VCaP (cell line): Measurements from ENCODE around the gene HSPG2.

Source experiments
- H3K27ac ChIP-seq: fragments of 450-650 bp; 2 replicates; pipeline ENCODE4 v1.5.1; 2017
- TF ChIP-seq, protein P1 (sequence below): fragments of 450-650 bp; conservative IDR thresholded peaks from 2 replicates; pipeline ENCODE4 v1.5.1; 2017; ENCODE audit warnings: mild to moderate bottlenecking, moderate library complexity

Gene HSPG2

DNA sequence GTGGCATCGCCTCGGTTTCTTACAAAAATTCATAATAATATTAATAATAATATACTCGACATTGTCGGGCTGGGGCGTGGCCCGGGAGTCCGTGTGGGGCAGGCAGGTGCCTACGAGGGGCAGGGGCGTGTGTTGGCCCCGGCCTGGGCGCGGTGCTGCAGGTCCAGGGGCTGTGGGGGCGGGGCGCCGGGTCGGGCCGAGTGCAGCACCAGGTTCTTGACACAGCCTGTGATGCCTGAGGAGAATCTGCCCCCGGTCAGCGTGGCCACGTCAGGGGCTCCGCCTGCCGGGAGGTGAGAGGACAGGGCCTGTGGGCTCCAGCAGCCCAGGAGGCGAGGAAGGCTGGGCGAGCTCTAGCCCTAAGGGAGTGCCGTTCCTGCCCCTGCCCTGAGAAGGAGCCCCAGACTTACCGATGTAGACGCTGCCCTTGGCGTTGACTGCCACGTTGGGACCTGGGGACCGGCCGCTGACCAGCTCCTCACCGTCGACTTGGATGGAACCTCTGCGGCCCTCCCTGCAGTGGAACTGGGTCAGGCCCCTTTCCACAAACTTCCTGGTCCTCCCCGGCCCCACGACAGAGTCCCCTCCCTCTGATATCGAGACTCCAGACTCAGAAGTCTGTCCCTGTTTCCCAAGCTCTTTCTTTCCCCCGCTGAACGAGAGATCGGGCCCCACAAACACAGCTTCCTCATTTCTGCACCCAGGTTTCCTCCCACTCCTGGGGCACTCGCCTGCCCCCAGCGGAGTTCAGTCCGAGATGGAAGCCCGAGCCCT, 113.7 kb downstream of the HSPG2 start:
- H3K27ac ChIP-seq = no peak overlapping the region
- TF ChIP-seq, protein P1, sequence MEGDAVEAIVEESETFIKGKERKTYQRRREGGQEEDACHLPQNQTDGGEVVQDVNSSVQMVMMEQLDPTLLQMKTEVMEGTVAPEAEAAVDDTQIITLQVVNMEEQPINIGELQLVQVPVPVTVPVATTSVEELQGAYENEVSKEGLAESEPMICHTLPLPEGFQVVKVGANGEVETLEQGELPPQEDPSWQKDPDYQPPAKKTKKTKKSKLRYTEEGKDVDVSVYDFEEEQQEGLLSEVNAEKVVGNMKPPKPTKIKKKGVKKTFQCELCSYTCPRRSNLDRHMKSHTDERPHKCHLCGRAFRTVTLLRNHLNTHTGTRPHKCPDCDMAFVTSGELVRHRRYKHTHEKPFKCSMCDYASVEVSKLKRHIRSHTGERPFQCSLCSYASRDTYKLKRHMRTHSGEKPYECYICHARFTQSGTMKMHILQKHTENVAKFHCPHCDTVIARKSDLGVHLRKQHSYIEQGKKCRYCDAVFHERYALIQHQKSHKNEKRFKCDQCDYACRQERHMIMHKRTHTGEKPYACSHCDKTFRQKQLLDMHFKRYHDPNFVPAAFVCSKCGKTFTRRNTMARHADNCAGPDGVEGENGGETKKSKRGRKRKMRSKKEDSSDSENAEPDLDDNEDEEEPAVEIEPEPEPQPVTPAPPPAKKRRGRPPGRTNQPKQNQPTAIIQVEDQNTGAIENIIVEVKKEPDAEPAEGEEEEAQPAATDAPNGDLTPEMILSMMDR = no peak

DNA sequence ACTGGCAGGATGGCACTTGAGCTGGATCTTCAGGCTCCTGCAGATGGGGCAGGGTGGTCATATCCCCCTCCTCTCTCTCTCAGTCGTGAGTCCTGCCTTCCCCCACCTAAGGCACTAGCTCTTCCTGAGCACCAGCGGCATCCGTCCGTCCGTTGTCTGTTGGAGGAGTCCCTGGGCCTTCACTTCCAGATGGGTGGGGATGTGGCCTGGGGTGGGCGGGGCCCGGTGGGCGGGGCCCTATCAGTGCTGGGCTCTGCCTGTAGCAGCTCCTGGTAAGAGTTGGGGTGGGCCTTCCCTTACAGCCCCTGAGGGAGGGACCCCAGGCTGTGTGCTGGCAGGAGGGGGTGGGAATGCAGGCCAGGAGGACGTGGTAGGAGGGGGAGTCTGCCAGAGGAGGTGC, 114.8 kb downstream of the HSPG2 start:
- H3K27ac ChIP-seq = no peak overlapping the region
- TF ChIP-seq, protein P1 = no peak

DNA sequence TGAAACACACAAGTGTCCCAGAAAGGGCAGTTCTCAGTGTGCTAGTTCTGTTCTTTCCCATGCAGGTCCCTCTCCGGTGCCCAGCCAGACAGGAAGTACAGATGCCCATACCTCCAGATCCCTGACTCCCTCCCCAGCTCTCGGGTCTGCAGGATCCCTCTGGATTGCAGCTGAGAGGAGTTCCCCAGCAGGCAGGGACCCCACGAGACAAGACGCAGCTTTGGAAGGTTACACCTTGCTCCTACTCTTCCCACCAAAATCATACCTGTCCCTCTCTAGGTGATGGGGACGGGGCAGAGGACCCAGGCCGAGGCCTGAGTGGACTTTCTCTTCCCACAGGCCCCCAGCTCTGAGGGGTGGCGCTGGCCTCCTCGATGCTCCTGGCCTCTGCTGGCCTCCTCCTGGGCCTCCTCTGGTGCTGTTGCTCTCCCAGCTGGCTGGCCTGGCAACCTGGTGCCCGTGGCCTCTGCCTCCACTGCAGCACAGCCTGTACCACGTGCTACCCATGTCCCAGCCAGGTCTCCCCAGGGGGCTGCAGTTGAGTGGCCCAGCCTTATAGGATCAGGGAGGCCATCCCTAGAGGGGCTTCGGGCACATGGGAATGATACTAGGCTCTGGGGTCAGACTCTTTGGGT, 115.6 kb downstream of the HSPG2 start:
- no peak overlapping the region for H3K27ac ChIP-seq
- TF ChIP-seq, protein P1 = no peak

DNA sequence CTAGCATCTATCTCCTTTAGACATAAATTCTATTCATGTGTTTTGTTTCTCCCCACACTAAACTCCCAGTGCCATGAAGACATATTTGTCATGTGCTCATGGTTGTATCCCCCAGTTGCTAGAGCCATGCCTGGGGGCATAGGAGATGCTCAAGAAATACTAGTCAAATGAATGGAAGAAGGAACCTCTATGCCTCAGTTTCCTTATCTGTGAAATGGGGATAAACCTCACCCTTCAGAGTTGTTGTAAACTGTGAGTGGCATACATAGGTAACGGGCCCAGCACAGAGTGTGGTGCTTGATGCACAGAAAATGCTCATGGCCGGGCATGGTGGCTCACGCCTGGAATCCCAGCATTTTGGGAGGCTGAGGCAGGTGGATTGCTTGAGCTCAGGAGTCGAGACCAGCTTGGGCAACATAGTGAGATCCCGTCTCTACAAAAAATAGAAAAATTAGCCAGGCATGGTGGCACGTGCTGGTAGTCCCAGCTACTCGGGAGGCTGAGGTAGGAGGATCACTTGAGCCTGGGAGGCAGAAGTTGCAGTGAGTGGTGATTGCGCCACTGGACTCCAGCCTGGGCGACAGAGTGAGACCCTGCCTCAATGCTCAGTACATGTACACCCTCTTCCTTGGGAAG, 116.4 kb downstream of the HSPG2 start:
- TF ChIP-seq, protein P1 = no peak

DNA sequence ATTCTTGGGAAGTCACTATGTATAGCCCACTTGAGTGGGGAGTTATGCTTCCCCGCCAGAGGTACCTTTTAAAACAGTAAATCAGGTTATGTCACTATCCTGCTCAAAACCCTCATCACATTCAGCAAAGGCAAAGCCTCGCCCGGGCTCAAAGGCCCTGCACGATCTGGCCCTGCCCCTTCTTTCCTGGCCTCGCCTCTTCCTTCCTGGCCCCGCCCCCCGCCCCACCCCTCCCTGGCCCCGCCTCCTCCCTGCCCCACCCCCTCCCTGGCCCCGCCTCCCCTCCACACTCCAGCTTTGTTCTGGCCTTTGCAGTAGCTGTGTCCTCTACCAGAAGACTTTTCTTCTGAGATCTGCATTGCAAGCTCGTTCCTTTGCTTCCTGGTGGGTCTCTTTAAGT, 118.5 kb downstream of the HSPG2 start:
- TF ChIP-seq, protein P1 = no peak
- H3K27ac ChIP-seq = no peak overlapping the region

More for the DNA sequence above, 116.4 kb downstream of the HSPG2 start:
- H3K27ac ChIP-seq = no peak overlapping the region

DNA sequence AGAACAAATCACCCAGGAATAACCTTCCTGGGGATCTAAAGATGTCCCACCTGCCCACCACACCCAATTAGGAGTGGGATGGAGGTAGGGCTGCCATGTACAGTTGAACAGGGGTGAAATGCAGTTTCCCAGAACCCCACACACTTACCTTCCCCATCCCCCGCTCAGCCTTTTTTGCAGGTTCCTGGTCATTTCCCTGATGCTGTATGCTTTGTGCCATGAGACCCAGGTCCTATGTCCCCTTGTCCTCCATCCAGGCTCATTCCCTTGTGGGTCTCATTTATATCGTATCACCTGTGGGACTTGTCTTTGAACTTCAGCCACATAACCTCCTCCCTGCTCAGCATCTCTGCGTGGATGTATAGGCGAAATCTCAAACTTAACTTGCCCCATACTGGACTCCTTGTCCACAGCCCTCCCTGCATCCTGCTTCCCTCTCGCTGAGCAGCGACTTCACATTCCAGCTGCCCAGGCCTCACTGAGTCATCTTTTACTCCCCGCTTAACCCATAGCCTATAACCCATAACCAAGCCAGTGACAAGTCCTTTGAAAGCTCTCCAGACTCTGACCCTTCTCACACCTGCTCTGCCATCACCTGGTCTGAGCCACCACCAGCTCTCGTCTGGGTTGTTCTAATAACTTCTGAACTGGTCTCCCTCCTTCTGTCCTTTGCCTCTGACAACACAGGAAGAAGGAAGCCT, 120.4 kb downstream of the HSPG2 start:
- H3K27ac ChIP-seq = no peak overlapping the region
- TF ChIP-seq, protein P1 = no peak
